Trophoblast cell (in vitro differentiated cells and primary cell): ENCODE data around the gene ZBTB21.

ENCODE experiments used
- DNase-seq, 2 donors: peaks; one replicate each; pipeline ENCODE4 v3.0.0-alpha.2; 2016
- H2AFZ ChIP-seq: 2 replicates; pipeline ENCODE4 v1.6.1; 2013; ENCODE audit warnings: low read length, moderate library complexity, mild to moderate bottlenecking; ENCODE audit not compliant: insufficient read depth, poor library complexity
- H2AK5ac ChIP-seq: 2 replicates; pipeline ENCODE4 v1.6.1; 2013; ENCODE audit warnings: mild to moderate bottlenecking, low read length
- H2BK120ac ChIP-seq: 2 replicates; pipeline ENCODE4 v1.6.1; 2013; ENCODE audit warnings: low read length, mild to moderate bottlenecking, moderate library complexity; ENCODE audit not compliant: insufficient read depth, poor library complexity
- H2BK12ac ChIP-seq: 2 replicates; pipeline ENCODE4 v1.6.1; 2013; ENCODE audit warnings: mild to moderate bottlenecking, low read length, moderate library complexity
- H2BK5ac ChIP-seq: 2 replicates; pipeline ENCODE4 v1.6.1; 2013; ENCODE audit warnings: low read length, low read depth, moderate library complexity, mild to moderate bottlenecking; ENCODE audit not compliant: poor library complexity
- H3K14ac ChIP-seq: 2 replicates; pipeline ENCODE4 v1.6.1; 2013; ENCODE audit warnings: mild to moderate bottlenecking, low read length
- H3K18ac ChIP-seq: 2 replicates; pipeline ENCODE4 v1.6.1; 2013; ENCODE audit warnings: mild to moderate bottlenecking, low read length
- H3K23ac ChIP-seq: 2 replicates; pipeline ENCODE4 v1.6.1; 2013; ENCODE audit warnings: low read length
- H3K27ac ChIP-seq: 2 replicates; pipeline ENCODE4 v1.5.1; 2013; ENCODE audit warnings: low read depth, mild to moderate bottlenecking, inconsistent platforms, low read length, moderate library complexity
- H3K27me3 ChIP-seq: 2 replicates; pipeline ENCODE4 v1.6.1; 2013; ENCODE audit warnings: inconsistent platforms, mild to moderate bottlenecking, low read length, moderate library complexity; ENCODE audit not compliant: insufficient read depth
- H3K36me3 ChIP-seq, 2 experiments: 1 replicate in 1 of 2; 2 replicates in 1 of 2; pipeline ENCODE4 v1.6.1; 2013; ENCODE audit warnings: low read length in 2 of 2, mild to moderate bottlenecking in 2 of 2, moderate library complexity in 1 of 2; ENCODE audit not compliant: insufficient read depth in 2 of 2, control insufficient read depth in 1 of 2
- H3K4ac ChIP-seq: 2 replicates; pipeline ENCODE4 v1.6.1; 2013; ENCODE audit warnings: low read depth, mild to moderate bottlenecking, low read length, moderate library complexity
- H3K4me1 ChIP-seq, 2 experiments: 1 replicate in 1 of 2; 2 replicates in 1 of 2; pipeline ENCODE4 v1.6.1; 2013; ENCODE audit warnings: low read length in 2 of 2, mild to moderate bottlenecking in 2 of 2, moderate library complexity in 1 of 2; ENCODE audit not compliant: insufficient read depth in 2 of 2, control insufficient read depth in 1 of 2
- H3K4me2 ChIP-seq: 2 replicates; pipeline ENCODE4 v1.6.1; 2013; ENCODE audit warnings: inconsistent platforms, mild to moderate bottlenecking, low read length, moderate library complexity
- H3K4me3 ChIP-seq: 2 replicates; pipeline ENCODE4 v1.5.1; 2013; ENCODE audit warnings: mild to moderate bottlenecking, low read depth, low read length, inconsistent platforms
- H3K79me1 ChIP-seq: one replicate; pipeline ENCODE4 v1.6.1; 2013; ENCODE audit warnings: low read length
- H3K79me2 ChIP-seq: 2 replicates; pipeline ENCODE4 v1.6.1; 2013; ENCODE audit warnings: low read length, mild to moderate bottlenecking; ENCODE audit not compliant: control insufficient read depth, insufficient read depth, poor library complexity
- H3K9ac ChIP-seq: 2 replicates; pipeline ENCODE4 v1.6.1; 2013; ENCODE audit warnings: mild to moderate bottlenecking, low read length
- H3K9me3 ChIP-seq: 2 replicates; pipeline ENCODE4 v1.6.1; 2013; ENCODE audit warnings: low read depth, mild to moderate bottlenecking, control low read depth, inconsistent platforms, low read length; ENCODE audit not compliant: insufficient read depth
- H4K12ac ChIP-seq: 2 replicates; pipeline ENCODE4 v1.6.1; 2013; ENCODE audit warnings: low read depth, mild to moderate bottlenecking, low read length, moderate library complexity
- H4K8ac ChIP-seq: 2 replicates; pipeline ENCODE4 v1.6.1; 2013; ENCODE audit warnings: low read depth, mild to moderate bottlenecking, low read length, moderate library complexity
- H4K91ac ChIP-seq: one replicate; pipeline ENCODE4 v1.6.1; 2013; ENCODE audit warnings: low read depth, mild to moderate bottlenecking, low read length, moderate library complexity
- WGBS: extraction: QIAGEN DNeasy Blood & Tissue Kit; methylation state at CpG from one replicate; pipeline ENCODE4 v1.1.7; 2013; ENCODE audit warnings: missing lambda C conversion rate; ENCODE audit not compliant: insufficient read length, insufficient coverage; ENCODE audit errors: extremely low coverage; 5-methylcytosine and 5-hydroxymethylcytosine counted together

The ZBTB21 gene

DNA sequence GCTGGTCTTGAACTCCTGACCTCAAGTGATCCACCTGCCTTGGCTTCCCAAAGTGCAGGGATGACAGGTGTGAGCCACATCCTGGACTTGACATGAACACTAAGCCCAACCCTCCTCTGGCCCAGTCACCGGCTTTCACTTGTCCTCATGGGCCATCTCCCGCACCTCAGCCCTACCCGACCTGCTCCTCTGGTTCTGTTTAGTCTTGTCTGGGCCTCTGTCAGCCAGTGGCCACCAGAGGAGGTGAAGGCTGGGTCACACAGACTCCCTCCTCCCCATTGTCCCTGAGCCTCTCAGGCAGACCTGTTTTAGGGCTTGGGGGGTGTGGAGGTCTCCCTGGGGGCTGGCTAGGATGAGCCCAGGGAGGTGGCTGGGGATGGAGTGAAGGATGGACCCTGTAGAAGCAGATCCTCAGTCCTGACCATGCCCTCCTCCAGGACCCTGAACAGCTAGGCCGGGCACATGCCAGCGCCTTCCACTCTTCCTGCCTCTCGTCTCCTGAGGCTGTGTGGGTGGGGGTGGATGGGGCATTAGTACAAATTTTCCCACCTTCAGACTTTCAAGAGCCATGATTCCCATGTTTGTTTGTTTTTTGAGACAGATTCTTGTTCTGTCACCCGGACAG lies 34.8 kb upstream of the ZBTB21 start:
- Histone ChIP-seq H3K36me3 (no peaks in the 10 kb centered on the region), H3K79me1 (no peaks in the 10 kb centered on the region), H4K12ac (no peak overlapping the region), H3K14ac (no peak overlapping the region), H3K4me2 (no peak overlapping the region), H3K27me3 (no peaks in the 10 kb centered on the region), H2BK120ac (no peak overlapping the region), H3K9me3 (peaks cover 2% of the 10 kb centered on the region), H3K27ac (no peak overlapping the region), H2BK5ac (no peak overlapping the region), H2AFZ (no peak overlapping the region), H3K9ac (no peak overlapping the region), H3K18ac (no peak overlapping the region), H3K79me2 (no peaks in the 10 kb centered on the region), H2BK12ac (no peak overlapping the region), H4K8ac (no peak overlapping the region), H3K4ac (no peak overlapping the region), H2AK5ac (no peak overlapping the region), H3K4me1 (peaks cover 0 to 5% of the 10 kb centered on the region in 2 experiments), H3K4me3 (no peak overlapping the region), H3K23ac (no peak overlapping the region), H4K91ac (no peak overlapping the region)
- DNase-seq, result no peak
- WGBS, result no CpG with 5 or more reads among the region's 7 CpGs

GRCh38 chr21:42043961-42044360 lies 33.8 kb upstream of the ZBTB21 start:
- H3K9me3 ChIP-seq, result peaks cover 3% of the 10 kb centered on the region
- no peak overlapping the region for H3K9ac ChIP-seq
- no peak overlapping the region for H4K91ac ChIP-seq
- H3K27ac ChIP-seq, result no peak overlapping the region
- no peaks in the 10 kb centered on the region for H3K79me1 ChIP-seq
- H3K4me1 ChIP-seq, result peaks cover 0 to 8% of the 10 kb centered on the region in 2 experiments
- H2AFZ ChIP-seq, result no peak overlapping the region
- no peak overlapping the region for H3K18ac ChIP-seq
- no peaks in the 10 kb centered on the region for H3K27me3 ChIP-seq
- no peak overlapping the region for H2BK120ac ChIP-seq
- H3K36me3 ChIP-seq, result no peaks in the 10 kb centered on the region
- H2AK5ac ChIP-seq, result no peak overlapping the region
- no peak overlapping the region for H4K8ac ChIP-seq
- H3K4ac ChIP-seq, result no peak overlapping the region
- no peaks in the 10 kb centered on the region for H3K79me2 ChIP-seq
- H3K23ac ChIP-seq, result no peak overlapping the region
- H3K4me2 ChIP-seq, result no peak overlapping the region
- DNase-seq, result no peak
- WGBS, result no CpG with 5 or more reads among the region's 17 CpGs
- H3K4me3 ChIP-seq, result no peak overlapping the region
- no peak overlapping the region for H2BK12ac ChIP-seq
- H3K14ac ChIP-seq, result no peak overlapping the region
- H4K12ac ChIP-seq, result no peak overlapping the region
- no peak overlapping the region for H2BK5ac ChIP-seq

DNA sequence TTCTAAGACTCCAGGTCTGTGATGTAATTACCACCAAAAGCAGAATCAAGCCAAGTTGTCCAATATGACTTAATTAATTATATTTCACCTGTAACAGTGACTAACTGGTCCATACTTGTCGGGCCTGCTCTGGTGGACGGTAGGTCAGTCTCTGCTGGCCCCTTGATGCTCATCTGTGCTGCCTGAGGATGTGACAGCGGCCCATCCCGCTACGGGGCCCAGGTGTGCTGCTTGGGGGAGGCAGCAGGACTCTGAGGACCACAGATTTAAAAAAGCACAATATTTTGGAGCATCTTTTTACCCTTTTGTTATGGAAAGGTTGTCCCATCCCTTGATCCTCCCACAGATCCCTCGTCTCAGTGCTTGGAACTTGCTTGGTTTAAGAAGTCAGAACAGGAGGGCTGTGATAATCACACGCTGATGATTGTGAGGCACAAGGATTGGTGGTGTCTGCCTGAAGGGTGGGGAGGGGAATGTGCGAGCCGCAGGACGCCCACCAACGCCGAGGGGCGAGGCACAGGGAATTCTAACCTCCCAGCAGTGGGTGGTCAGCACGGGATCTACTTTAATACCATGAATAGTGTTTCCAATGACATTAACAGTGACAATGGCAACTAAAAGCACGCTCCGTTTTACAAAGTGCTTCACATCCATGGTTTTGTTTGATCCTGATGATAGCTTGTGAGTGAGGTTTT lies 33.2 kb upstream of the ZBTB21 start:
- no peak overlapping the region for H2AFZ ChIP-seq
- peaks cover 3% of the 10 kb centered on the region for H3K9me3 ChIP-seq
- no peak overlapping the region for H2AK5ac ChIP-seq
- H4K12ac ChIP-seq, result no peak overlapping the region
- H3K79me2 ChIP-seq, result no peaks in the 10 kb centered on the region
- H3K4me3 ChIP-seq, result no peak overlapping the region
- no peak overlapping the region for H2BK12ac ChIP-seq
- H3K27me3 ChIP-seq, result no peaks in the 10 kb centered on the region
- H2BK5ac ChIP-seq, result no peak overlapping the region
- no peaks in the 10 kb centered on the region for H3K79me1 ChIP-seq
- DNase-seq, result no peak
- no peak overlapping the region for H3K18ac ChIP-seq
- peaks cover 0 to 8% of the 10 kb centered on the region in 2 experiments for H3K4me1 ChIP-seq
- H4K8ac ChIP-seq, result no peak overlapping the region
- no peak overlapping the region for H4K91ac ChIP-seq
- no peak overlapping the region for H3K4me2 ChIP-seq
- no peak overlapping the region for H3K14ac ChIP-seq
- no peaks in the 10 kb centered on the region for H3K36me3 ChIP-seq
- H2BK120ac ChIP-seq, result no peak overlapping the region
- H3K27ac ChIP-seq, result no peak overlapping the region
- no peak overlapping the region for H3K23ac ChIP-seq
- no CpG with 5 or more reads among the region's 16 CpGs for WGBS
- H3K4ac ChIP-seq, result no peak overlapping the region
- no peak overlapping the region for H3K9ac ChIP-seq

- H3K9me3 ChIP-seq, result peaks cover 3% of the 10 kb centered on the region
- no peak overlapping the region for H3K4me3 ChIP-seq
- H3K14ac ChIP-seq, result no peak overlapping the region
- no peaks in the 10 kb centered on the region for H3K36me3 ChIP-seq
- no peak overlapping the region for H4K8ac ChIP-seq
- no CpG with 5 or more reads among the region's 9 CpGs for WGBS
- H3K9ac ChIP-seq, result no peak overlapping the region
- H3K4me2 ChIP-seq, result no peak overlapping the region
- H2BK5ac ChIP-seq, result no peak overlapping the region
- H4K91ac ChIP-seq, result no peak overlapping the region
- no peak overlapping the region for H3K4ac ChIP-seq
- H3K4me1 ChIP-seq, result peaks cover 0 to 8% of the 10 kb centered on the region in 2 experiments
- H3K27ac ChIP-seq, result no peak overlapping the region
- H3K79me1 ChIP-seq, result no peaks in the 10 kb centered on the region
- peak in 1 of 2 donors; percentile 18 for DNase-seq
- no peak overlapping the region for H2BK12ac ChIP-seq
- no peak overlapping the region for H3K23ac ChIP-seq
- no peak overlapping the region for H2AK5ac ChIP-seq
- H4K12ac ChIP-seq, result no peak overlapping the region
- H3K18ac ChIP-seq, result no peak overlapping the region
- H3K79me2 ChIP-seq, result no peaks in the 10 kb centered on the region
- H2AFZ ChIP-seq, result no peak overlapping the region
- H3K27me3 ChIP-seq, result no peaks in the 10 kb centered on the region
- no peak overlapping the region for H2BK120ac ChIP-seq
Observed at GRCh38 chr21:42042651-42043050, 32.5 kb upstream of the ZBTB21 start.
